ENCODE measurements around the gene ARHGAP6.
A peak's percentile ranks its signal among the peaks of the same experiment; 100 is the strongest.
"Not testable (repeated sequence)": the region's sequence is repeated elsewhere in the genome, so short reads cannot be mapped to it uniquely, and the experiment has no call there.

ARHGAP6 gene

GRCh38 chrX:11382930-11383329 is 282.8 kb downstream of the ARHGAP6 start:
- DNase-seq, result peak; percentile 11

GRCh38 chrX:11381464-11381863 is 284.3 kb downstream of the ARHGAP6 start:
- no peak for DNase-seq

GRCh38 chrX:11380187-11380844 is 285.4 kb downstream of the ARHGAP6 start:
- DNase-seq, result no peak

GRCh38 chrX:11376163-11376562 is 289.6 kb downstream of the ARHGAP6 start:
- DNase-seq, result no peak

GRCh38 chrX:11375614-11376119 is 290.1 kb downstream of the ARHGAP6 start:
- DNase-seq, result no peak

GRCh38 chrX:11374570-11374969 is 291.1 kb downstream of the ARHGAP6 start:
- no peak for DNase-seq

GRCh38 chrX:11371106-11371505 is 294.6 kb downstream of the ARHGAP6 start:
- DNase-seq, result no peak

- DNase-seq, result no peak
Observed at GRCh38 chrX:11367609-11368430, 297.9 kb downstream of the ARHGAP6 start.

- DNase-seq, result no peak
Observed at GRCh38 chrX:11366998-11367595, 298.6 kb downstream of the ARHGAP6 start.

GRCh38 chrX:11365426-11365825 is 300.3 kb downstream of the ARHGAP6 start:
- no peak for DNase-seq

- no peak for DNase-seq
Observed at GRCh38 chrX:11364835-11365234, 300.9 kb downstream of the ARHGAP6 start.

- not testable (repeated sequence) for DNase-seq
Observed at GRCh38 chrX:11363825-11364224, 301.9 kb downstream of the ARHGAP6 start.

GRCh38 chrX:11363069-11363594 is 302.6 kb downstream of the ARHGAP6 start:
- DNase-seq, result no peak

- not testable (repeated sequence) for DNase-seq
Observed at GRCh38 chrX:11361666-11362065, 304.1 kb downstream of the ARHGAP6 start.

GRCh38 chrX:11355944-11356343 is 309.8 kb downstream of the ARHGAP6 start:
- DNase-seq, result not testable (repeated sequence)

- DNase-seq, result no peak
Observed at GRCh38 chrX:11355259-11355909, 310.3 kb downstream of the ARHGAP6 start.

- no peak for DNase-seq
Observed at GRCh38 chrX:11352296-11352741, 313.4 kb downstream of the ARHGAP6 start.

- no peak for DNase-seq
Observed at GRCh38 chrX:11351375-11352295, 314.1 kb downstream of the ARHGAP6 start.

- DNase-seq, result no peak
Observed at GRCh38 chrX:11349661-11350337, 315.9 kb downstream of the ARHGAP6 start.

- no peak for DNase-seq
Observed at GRCh38 chrX:11349020-11349419, 316.7 kb downstream of the ARHGAP6 start.

GRCh38 chrX:11347300-11347699 is 318.4 kb downstream of the ARHGAP6 start:
- DNase-seq, result no peak

Measured in DMS79 treated with DMSO at 0.1 percent for 48 hours (cell line).